DOHH2 (cell line): ENCODE measurements around the gene REEP1.

ENCODE experiments used
- H3F3A ChIP-seq: fragments of 200-600 bp; sonication (generic), shearing (Covaris generic); 2 replicates; pipeline ENCODE4 v1.6.0; 2016; ENCODE audit warnings: antibody characterized with exemption, mild to moderate bottlenecking; ENCODE audit not compliant: control insufficient read depth, insufficient read depth
- H3K27ac ChIP-seq: fragments of 200-600 bp; sonication (generic); 2 replicates; pipeline ENCODE4 v1.5.1; 2014; ENCODE audit warnings: low read depth, mild to moderate bottlenecking, low read length, moderate library complexity
- H3K27me3 ChIP-seq: fragments of 200-600 bp; sonication (generic); 2 replicates; pipeline ENCODE4 v1.6.1; 2014; ENCODE audit warnings: mild to moderate bottlenecking, low read length, mixed read lengths; ENCODE audit not compliant: control insufficient read depth
- H3K36me3 ChIP-seq: fragments of 200-600 bp; sonication (generic); 2 replicates; pipeline ENCODE4 v1.6.1; 2014; ENCODE audit warnings: mild to moderate bottlenecking, low read length, moderate library complexity, mixed read lengths; ENCODE audit not compliant: control insufficient read depth
- H3K4me1 ChIP-seq: fragments of 200-600 bp; sonication (generic); 2 replicates; pipeline ENCODE4 v1.6.1; 2014; ENCODE audit warnings: mild to moderate bottlenecking, low read length, mixed read lengths; ENCODE audit not compliant: control insufficient read depth
- H3K4me2 ChIP-seq: fragments of 200-600 bp; sonication (generic); 2 replicates; pipeline ENCODE4 v1.6.0; 2014; ENCODE audit warnings: mild to moderate bottlenecking, low read length, moderate library complexity
- H3K4me3 ChIP-seq: fragments of 200-600 bp; sonication (generic); 2 replicates; pipeline ENCODE4 v1.5.1; 2014; ENCODE audit warnings: mild to moderate bottlenecking, low read length, mixed read lengths
- H3K79me2 ChIP-seq: fragments of 200-600 bp; sonication (generic); 2 replicates; pipeline ENCODE4 v1.6.1; 2014; ENCODE audit warnings: mild to moderate bottlenecking, low read length, mixed read lengths; ENCODE audit not compliant: control insufficient read depth
- H3K9me2 ChIP-seq: fragments of 200-600 bp; sonication (generic); replicated peaks from 2 replicates; pipeline ENCODE4 v1.6.1; 2014; ENCODE audit warnings: mild to moderate bottlenecking, low read length, mixed read lengths; ENCODE audit not compliant: control insufficient read depth
- H3K9me3 ChIP-seq: fragments of 200-600 bp; sonication (generic); 2 replicates; pipeline ENCODE4 v1.6.1; 2014; ENCODE audit warnings: antibody characterized with exemption, low read length, mixed read lengths; ENCODE audit not compliant: control insufficient read depth, insufficient read depth
- H4K20me1 ChIP-seq: fragments of 200-600 bp; sonication (generic); 2 replicates; pipeline ENCODE4 v1.6.0; 2014; ENCODE audit warnings: low read depth, mild to moderate bottlenecking, antibody characterized with exemption, low read length, moderate library complexity; ENCODE audit not compliant: control insufficient read depth, insufficient read depth
- EZH2phosphoT487 ChIP-seq: fragments of 200-600 bp; sonication (generic); IDR thresholded peaks from 2 replicates; pipeline ENCODE4 v1.6.1; 2017; ENCODE audit warnings: borderline replicate concordance, mild to moderate bottlenecking, antibody characterized with exemption, low read length, moderate library complexity, mixed read lengths
- TF ChIP-seq, protein P1 (sequence below): fragments of 200-600 bp; sonication (generic); IDR thresholded peaks from one replicate; pipeline ENCODE4 v1.5.1; 2014; ENCODE audit warnings: antibody characterized with exemption, mild to moderate bottlenecking, low read depth, low read length; ENCODE audit not compliant: poor library complexity, severe bottlenecking

The REEP1 gene

GRCh38 chr2:86240251-86240650 is 97.2 kb downstream of the REEP1 start:
- no peak for TF ChIP-seq EZH2phosphoT487
- TF ChIP-seq, protein P1, sequence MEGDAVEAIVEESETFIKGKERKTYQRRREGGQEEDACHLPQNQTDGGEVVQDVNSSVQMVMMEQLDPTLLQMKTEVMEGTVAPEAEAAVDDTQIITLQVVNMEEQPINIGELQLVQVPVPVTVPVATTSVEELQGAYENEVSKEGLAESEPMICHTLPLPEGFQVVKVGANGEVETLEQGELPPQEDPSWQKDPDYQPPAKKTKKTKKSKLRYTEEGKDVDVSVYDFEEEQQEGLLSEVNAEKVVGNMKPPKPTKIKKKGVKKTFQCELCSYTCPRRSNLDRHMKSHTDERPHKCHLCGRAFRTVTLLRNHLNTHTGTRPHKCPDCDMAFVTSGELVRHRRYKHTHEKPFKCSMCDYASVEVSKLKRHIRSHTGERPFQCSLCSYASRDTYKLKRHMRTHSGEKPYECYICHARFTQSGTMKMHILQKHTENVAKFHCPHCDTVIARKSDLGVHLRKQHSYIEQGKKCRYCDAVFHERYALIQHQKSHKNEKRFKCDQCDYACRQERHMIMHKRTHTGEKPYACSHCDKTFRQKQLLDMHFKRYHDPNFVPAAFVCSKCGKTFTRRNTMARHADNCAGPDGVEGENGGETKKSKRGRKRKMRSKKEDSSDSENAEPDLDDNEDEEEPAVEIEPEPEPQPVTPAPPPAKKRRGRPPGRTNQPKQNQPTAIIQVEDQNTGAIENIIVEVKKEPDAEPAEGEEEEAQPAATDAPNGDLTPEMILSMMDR: no peak
- H3K27ac ChIP-seq: no peak overlapping the region

GRCh38 chr2:86239745-86240144 is 97.7 kb downstream of the REEP1 start:
- Histone ChIP-seq H3K9me3 (no peaks in the 10 kb centered on the region), H4K20me1 (no peaks in the 10 kb centered on the region), H3K4me2 (no peak overlapping the region), H3K4me1 (peaks cover 64% of the 10 kb centered on the region), H3K9me2 (no peaks in the 10 kb centered on the region), H3K4me3 (no peak overlapping the region), H3K27me3 (no peaks in the 10 kb centered on the region), H3F3A (no peaks in the 10 kb centered on the region), H3K36me3 (no peaks in the 10 kb centered on the region), H3K79me2 (no peaks in the 10 kb centered on the region), H3K27ac (no peak overlapping the region)
- no peak for TF ChIP-seq EZH2phosphoT487
- TF ChIP-seq, protein P1: no peak

More at GRCh38 chr2:86240251-86240650, 97.2 kb downstream of the REEP1 start:
- Histone ChIP-seq H3K4me2 (no peak overlapping the region), H4K20me1 (no peaks in the 10 kb centered on the region), H3F3A (no peaks in the 10 kb centered on the region), H3K4me3 (no peak overlapping the region), H3K27me3 (no peaks in the 10 kb centered on the region), H3K9me2 (no peaks in the 10 kb centered on the region), H3K4me1 (peaks cover 64% of the 10 kb centered on the region), H3K36me3 (no peaks in the 10 kb centered on the region), H3K9me3 (no peaks in the 10 kb centered on the region), H3K79me2 (no peaks in the 10 kb centered on the region)

- H3K27me3 ChIP-seq: no peaks in the 10 kb centered on the region
- TF ChIP-seq EZH2phosphoT487: no peak
- TF ChIP-seq, protein P1: no peak
- no peaks in the 10 kb centered on the region for H4K20me1 ChIP-seq
- peaks cover 62% of the 10 kb centered on the region for H3K4me1 ChIP-seq
- H3K36me3 ChIP-seq: no peaks in the 10 kb centered on the region
- H3K79me2 ChIP-seq: no peaks in the 10 kb centered on the region
- no peaks in the 10 kb centered on the region for H3K9me3 ChIP-seq
- H3K4me3 ChIP-seq: no peak overlapping the region
- no peaks in the 10 kb centered on the region for H3K9me2 ChIP-seq
- H3F3A ChIP-seq: no peaks in the 10 kb centered on the region
- H3K27ac ChIP-seq: no peak overlapping the region
- no peak overlapping the region for H3K4me2 ChIP-seq
Observed at GRCh38 chr2:86239326-86239725, 98.1 kb downstream of the REEP1 start.
